Tibial nerve (tissue), 3 donors: Measurements from ENCODE around the gene VOPP1.

Source experiments
- CTCF ChIP-seq, 5 experiments: fragments of 200-600 bp in 3 of 5; fragments of 450-650 bp in 2 of 5; sonication (generic) in 3 of 5; IDR thresholded peaks; one replicate each; pipeline ENCODE4 v1.5.1; 2016 to 2019; ENCODE audit warnings: antibody characterized with exemption in 5 of 5, mild to moderate bottlenecking in 3 of 5, moderate library complexity in 2 of 5
- POLR2A ChIP-seq, 2 donors: fragments of 450-650 bp; IDR thresholded peaks; one replicate each; pipeline ENCODE4 v1.6.1; 2017; ENCODE audit warnings: antibody characterized with exemption in 2 of 2, mild to moderate bottlenecking in 2 of 2, moderate library complexity in 2 of 2

DNA sequence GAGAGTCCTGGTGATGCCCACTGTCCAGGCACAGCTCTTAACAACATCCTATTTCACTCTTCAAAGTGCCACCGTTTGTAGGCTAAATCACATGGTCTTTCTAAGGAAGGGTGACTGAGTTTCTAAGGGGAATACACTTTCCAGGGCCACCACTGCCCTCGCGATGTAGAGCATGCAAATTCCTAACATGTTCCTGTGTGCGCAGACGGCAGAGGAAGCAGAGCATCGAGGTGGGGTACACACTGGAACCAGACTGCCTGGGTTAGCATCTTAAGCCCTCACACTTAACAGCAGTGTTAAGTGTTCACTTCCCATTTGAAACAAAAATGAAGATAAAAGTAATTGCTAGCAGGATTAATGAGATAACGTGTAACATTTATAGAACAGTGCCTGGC lies 3.0 kb downstream of the VOPP1 start:
- TF ChIP-seq CTCF (IDR thresholded peaks at IDR 0.05) = no peak
- TF ChIP-seq POLR2A (IDR thresholded peaks at IDR 0.05) = no peak
